ENCODE measurements around the gene PLA2G2E. TPM values are rescaled to one million over a fixed set of nuclear protein-coding genes. Genes with fewer than 3 reads are reported as not detected.
"Not testable (repeated sequence)": the region's sequence is repeated elsewhere in the genome, so short reads cannot be mapped to it uniquely, and the experiment has no call there.

Gene PLA2G2E
- polyA plus RNA-seq, 1 donor, result not detected

DNA sequence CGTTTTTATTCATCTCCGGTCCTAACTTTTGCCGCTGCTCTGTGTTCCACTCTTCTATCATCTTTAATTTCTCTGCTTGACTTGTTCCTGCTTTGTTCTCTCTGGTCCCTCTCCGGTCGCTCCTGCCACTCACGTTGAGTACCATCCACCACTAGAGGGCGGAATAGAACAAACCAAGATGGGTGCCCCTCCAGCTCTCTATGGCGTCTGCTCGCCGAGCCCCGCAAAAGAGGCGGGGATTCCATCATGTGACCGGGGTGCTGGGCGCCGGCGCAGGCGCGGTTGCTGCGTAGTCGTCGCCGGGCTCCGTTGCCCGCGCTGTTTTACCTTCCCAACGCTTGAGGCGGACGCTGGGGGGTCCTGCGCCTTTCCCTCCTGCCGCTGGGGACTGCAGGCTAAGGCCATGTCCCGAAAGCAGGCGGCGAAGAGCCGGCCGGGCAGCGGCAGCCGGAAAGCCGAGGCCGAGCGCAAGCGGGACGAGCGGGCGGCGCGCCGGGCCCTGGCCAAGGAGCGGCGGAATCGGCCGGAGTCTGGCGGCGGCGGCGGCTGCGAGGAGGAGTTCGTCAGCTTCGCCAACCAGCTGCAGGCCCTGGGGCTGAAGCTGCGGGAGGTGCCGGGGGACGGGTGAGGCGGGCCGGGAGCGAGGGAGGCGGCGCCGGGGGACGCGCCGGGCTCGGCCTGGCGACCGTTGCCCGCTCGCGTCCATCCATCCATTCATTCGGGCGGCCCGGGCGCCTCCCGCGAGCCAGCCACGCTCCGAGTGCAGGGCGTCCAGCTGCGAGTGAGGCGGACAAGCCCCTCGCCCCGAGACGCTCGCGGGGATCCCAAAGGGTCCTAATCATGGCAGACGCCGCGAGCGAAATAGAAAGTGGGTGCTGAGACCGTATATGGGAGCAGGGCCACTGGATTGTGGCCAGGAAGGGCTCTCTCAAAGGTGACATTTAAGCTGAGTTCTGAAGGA, 41.0 kb downstream of the PLA2G2E start, which contains the start of gene OTUD3:
Gene OTUD3, plus strand, starts transcription at position 285 of the 961 bp plus-strand sequence. Its CDS starts 119 bp downstream, at position 404.
- peak; percentile 97 for DNase-seq

DNA sequence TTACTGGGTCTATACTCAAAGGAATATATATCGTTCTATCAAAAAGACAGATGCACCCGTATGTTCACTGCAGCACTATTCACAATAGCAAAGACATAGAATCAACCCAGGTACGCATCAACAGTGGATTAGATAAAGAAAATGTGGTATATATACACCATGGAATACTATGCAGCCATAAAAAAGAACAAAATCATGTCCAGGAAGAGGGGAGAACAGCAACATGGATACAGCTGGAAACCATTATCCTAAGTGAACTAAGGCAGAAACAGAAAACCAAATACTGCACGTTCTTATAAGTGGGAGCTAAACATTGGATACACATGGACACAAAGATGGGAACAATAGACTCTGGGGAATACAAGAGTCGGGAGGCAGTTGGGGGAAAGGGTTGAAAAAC, 42.6 kb downstream of the PLA2G2E start:
- DNase-seq, result not testable (repeated sequence)

DNA sequence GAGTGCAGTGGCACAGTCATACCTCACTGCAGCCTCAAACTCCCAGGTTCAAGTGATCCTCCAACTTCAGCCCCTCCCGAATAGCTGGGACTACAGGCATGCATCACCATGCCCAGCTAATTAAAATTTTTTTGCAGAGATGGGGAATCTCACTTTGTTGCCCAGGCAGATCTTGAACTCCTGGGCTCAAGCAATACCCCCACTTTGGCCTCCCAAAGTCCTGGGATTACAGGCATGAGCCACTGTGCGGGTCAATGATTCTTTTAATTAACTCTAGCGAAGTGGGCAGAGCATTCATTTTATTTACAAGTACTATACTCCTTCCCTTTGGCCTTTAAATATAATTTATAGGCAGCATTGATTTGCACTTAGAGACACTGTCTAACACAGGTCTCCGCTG, 43.8 kb downstream of the PLA2G2E start:
- DNase-seq, result no peak

DNA sequence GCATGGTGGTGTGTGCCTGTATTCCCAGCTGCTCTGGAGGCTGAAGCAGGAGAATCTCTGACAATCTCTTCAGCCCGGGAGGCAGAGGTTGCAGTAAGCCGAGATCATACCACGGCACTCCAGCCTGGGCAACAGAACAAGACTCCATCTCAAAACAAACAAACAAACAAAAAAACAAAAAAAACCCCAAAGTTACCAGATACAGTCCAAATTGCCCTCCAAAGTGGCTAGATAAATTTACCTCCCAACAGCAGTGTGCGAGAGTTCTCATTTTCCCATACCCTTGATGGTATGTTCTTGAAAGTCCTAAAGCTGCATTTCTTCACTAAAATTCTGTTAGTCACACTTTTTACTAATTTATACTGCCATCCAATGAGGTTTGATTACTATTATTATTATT, 44.2 kb downstream of the PLA2G2E start:
- DNase-seq, result no peak

DNA sequence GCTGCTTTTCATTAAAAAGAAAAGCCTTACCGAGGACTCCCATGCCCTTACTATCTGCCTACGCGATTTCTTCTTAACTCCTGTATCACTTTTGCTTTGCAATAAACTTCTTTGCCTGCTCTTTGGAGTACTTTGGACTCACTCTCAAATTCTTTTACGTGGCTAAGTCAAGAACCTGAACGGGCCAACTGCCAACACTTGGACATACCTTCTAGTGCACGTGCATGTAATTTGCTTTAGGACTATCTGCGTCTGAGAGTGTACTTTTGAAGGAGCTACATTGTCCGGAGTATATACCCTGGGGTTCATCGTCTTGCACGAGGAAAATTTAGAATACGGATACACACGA, 44.8 kb downstream of the PLA2G2E start:
- no peak for DNase-seq

DNA sequence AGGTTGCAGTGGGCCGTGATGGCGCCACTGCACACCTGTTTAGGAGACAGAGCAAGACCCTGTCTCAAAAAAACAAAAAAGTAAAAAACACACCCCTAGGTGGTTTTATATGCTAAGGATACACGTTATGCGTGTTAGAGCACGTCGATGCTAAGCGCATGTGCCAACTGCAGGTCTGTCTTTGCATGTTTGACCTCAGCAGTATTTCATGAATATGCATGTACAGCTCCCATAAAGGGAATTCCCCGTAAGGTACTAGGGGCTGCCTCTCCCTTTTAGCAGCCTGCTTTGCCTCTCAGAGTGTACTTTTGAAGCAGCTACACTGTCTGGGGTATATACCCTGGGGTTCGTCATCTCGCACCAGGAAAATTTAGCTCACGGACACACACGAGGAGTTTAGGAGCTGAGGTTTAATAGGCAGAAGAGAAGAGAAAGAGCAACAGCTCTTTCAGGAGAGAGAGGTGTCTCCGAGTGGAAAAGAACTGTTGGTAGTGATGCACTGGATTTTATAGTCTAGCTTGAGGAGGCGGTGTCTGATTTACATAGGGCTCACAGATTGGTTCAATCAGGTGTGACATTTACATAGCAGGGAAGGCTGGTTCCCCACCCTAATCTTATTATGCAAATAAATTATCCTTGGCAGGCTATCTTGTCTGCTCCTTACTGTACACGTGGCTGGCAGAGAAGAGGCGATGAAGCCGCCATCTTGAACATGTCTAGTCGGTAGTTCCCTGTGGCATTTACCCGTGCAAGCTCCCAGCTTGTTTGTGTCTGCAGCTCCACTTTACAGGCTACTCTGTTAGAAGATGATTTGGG, 45.4 kb downstream of the PLA2G2E start:
- DNase-seq, result no peak

DNA sequence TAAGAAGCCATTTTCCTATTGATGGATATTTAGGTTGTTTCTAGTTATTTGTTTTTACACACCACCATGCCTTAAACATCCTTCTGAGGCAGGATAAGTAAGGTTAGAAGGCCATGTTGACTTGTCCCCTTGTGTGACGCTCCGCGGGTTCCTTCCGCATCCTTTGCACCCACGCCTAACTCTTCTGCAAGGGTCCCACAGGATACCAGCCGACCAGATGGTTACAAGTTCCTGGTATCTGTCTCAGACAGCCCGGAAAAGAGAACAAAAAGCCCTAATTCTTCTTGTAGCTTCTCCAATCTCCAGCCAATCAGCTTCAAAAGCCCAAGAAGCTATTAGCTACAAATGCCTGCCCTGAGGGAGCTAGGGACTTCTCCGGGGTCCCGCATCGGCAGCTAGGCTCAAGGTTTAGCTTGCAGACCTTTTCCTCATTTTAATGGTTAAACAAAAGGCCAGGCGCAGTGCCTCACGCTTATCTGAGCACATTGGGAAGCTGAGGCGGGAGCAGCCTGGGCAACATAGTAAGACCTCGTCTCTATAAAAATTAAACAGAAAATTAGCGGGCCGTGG, 46.2 kb downstream of the PLA2G2E start:
- no peak for DNase-seq

DNA sequence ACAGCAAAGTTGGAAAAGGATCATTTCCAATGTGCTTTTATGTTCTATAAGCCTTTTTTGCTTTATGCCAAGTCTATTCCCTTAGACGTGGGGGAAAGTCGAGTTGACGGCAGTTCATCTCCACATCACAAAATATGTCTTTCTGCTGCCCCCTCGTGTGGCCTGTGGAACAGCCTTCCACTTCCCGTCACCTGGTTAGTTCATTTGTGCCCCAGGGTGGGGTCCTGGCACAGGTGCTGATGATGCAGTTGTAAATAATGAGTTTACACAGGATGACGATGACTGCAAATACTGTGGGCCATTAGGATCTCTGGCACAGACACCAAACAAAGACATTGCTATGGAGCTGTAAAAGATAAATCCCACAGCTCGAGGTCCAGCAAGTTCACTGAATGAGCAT, 51.2 kb downstream of the PLA2G2E start:
- no peak for DNase-seq

Other genes starting within 250 kb of the PLA2G2E start
- gene TMCO4, start 123.7 kb downstream of the PLA2G2E start, polyA plus RNA-seq (ENCODE audit: insufficient read length), result 2.1 TPM
- not detected for gene RNF186, start 108.3 kb downstream of the PLA2G2E start, polyA plus RNA-seq (ENCODE audit: insufficient read length)
- 6.5 TPM for gene OTUD3, start 41.2 kb downstream of the PLA2G2E start, polyA plus RNA-seq (ENCODE audit: insufficient read length)
- 3.6 TPM for gene PLA2G2A, start 56.0 kb upstream of the PLA2G2E start, polyA plus RNA-seq (ENCODE audit: insufficient read length)
- not detected for gene PLA2G5, start 146.6 kb upstream of the PLA2G2E start, polyA plus RNA-seq (ENCODE audit: insufficient read length)
- not detected for gene PLA2G2D, start 195.9 kb upstream of the PLA2G2E start, polyA plus RNA-seq (ENCODE audit: insufficient read length)
- not detected for gene PLA2G2F, start 215.7 kb upstream of the PLA2G2E start, polyA plus RNA-seq (ENCODE audit: insufficient read length)